Stimulated activated CD8-positive, alpha-beta memory T cell treated with anti-CD3 and anti-CD28 coated beads, Interleukin-15, amount 100 ng/mL, for 24 hours (primary cell): ENCODE measurements around the gene TAS2R14.

Experiments
- DNase-seq: peaks from one replicate; pipeline ENCODE4 v3.0.0-alpha.2; 2020; ENCODE audit warnings: low read depth

TAS2R14 gene, protein sequence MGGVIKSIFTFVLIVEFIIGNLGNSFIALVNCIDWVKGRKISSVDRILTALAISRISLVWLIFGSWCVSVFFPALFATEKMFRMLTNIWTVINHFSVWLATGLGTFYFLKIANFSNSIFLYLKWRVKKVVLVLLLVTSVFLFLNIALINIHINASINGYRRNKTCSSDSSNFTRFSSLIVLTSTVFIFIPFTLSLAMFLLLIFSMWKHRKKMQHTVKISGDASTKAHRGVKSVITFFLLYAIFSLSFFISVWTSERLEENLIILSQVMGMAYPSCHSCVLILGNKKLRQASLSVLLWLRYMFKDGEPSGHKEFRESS

DNA sequence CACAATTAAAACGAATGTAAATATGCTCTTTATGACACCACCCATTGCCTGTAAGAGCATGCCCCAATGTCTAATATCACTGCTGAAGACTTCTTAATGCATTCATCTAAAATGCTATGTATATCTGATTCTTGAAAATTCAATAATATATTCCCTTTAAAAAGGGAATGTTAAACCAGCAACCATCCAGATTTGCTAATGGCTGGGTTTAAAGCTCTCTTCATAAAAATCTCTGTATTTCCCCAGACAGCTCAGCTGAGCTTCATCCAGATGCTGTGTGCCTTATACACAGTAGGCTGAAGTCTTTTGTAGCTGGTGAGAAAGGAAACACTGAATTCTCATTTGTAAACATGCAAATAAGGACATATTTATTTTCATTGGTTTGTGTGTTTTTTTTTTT lies at the start of gene TAS2R14:
TSS of gene TAS2R14 (minus strand) at position 101 of the 400 bp plus-strand sequence. CDS start at position 45, 56 bp downstream.
- DNase-seq: no peak

DNA sequence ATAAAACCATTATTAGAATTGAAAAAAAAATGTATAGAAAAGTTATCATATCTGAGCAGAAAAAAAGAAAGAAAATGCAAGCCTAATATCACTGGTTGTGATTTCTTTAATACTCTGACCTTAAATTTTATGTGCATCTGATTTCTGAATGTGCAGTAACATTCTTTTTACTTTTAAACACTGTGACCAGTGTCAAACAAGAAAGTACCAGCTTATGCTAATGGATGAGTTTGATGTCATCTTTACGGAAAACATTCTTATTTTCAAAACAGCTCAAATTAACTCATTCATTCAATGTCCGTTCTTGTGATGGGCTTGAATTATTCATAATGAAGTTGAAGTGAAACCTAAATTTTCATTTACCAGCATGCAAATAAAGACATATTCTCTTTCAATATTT lies 47.7 kb upstream of the TAS2R14 start, which contains the start of gene TAS2R50:
TSS of gene TAS2R50 (minus strand) at position 101 of the 400 bp plus-strand sequence. CDS start at position 49, 52 bp downstream.
- DNase-seq: no peak

DNA sequence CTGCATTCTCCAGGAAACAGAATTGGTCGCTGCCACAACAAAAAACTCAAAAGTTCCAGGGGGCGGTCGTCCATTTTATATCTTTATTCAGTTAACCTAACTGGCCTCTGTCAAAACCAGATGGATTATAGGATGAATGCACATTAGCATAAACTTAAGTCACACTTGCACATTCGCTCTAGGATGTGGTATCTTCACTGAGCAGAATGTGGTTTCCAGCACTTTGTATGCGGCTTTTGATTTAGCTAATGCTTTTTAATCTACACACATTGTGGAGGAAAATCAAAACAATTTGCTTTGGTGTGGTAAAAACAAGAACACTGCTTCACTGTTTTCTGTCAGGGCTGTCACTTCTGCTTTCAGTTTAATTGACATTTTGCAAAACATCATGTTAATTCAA lies 43.2 kb upstream of the TAS2R14 start:
- no peak for DNase-seq

DNA sequence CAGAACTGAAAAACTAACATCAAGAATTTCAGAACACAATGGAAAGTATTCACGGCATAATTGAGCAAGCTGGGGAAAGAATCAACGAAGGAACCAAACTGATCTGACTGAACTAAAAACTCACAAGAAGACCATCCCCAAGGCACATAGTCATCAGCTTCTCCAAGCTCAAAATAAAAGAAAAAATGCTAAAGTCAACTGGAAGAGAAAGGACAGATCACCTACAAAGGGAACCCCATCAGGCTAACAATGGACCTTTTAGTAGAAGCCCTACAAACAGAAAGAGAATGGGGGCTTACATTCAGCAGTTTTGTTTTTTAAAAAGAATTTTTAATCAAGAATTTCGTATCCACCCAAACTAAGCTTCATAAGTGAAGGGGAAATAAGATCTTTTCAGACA lies 35.9 kb upstream of the TAS2R14 start:
- no peak for DNase-seq

DNA sequence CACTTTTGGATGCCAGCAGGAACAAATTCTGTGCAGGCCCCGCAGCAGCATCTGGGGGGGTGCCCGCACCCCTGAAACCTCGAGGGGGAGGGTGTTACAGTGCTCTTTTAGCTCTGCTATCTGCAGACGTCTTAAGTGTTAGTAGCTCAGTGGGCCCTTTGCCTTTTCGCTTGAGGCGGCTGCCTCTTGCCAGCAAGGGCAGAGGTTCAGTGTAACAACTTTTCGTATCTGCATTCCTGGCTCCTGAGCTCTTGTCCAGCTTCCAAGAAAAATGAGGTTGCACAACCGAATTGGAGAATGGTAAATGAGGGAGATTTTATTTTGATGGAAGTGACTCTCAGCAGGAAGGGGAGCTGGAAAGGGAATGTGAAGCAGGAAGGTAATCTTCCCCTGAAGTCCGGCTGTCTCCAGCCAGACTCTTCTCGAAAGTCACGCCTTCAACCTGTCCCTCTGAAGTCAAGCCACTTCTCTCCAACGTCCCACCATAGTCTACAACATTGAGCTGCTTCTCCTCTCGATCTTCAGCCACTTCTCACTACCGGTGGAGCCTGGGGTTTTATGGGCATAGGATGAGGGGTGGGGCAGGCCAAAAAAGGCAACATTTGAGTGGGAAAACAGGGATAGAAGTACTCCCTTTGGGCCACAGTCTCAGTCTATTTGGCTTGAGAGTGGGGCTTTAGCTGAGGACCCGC lies 29.8 kb upstream of the TAS2R14 start:
- DNase-seq: no peak

DNA sequence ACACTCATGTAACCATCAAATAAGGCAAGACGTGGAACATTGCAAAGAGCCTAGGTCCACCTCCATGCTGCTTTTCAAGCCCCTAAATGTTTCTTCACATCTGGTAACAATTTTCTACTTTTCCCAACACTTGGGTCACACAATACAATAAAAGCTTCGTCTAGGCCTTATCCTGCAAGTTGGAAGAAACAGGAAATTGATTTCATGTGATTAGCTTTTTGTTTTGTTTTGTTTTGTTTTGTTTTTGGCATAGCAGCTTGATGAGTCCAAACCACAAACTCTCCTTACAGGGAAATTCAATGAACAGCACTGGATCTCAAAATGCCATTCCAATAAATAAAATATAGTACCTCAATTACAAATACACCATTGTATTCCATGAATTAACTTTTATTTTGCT lies 28.3 kb upstream of the TAS2R14 start:
- DNase-seq: no peak

DNA sequence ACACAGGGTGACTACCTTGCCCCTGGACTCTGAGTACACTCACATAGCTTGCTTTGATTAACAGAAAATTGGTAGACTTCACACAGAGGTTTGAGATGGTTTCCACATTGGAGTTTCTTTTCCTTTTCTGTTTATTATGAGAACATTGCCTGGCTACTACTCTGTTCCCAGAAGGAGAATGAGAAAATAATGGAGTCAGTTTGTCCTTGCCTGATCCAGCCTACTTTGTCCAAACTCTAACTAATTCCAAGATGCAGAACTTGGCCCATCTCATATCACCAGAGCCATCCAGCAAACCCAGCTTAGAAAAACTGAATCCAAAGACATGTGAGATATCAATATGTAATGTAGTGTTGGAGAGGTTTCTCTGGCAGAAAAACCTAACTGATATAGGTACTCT lies 27.3 kb upstream of the TAS2R14 start:
- DNase-seq: no peak

DNA sequence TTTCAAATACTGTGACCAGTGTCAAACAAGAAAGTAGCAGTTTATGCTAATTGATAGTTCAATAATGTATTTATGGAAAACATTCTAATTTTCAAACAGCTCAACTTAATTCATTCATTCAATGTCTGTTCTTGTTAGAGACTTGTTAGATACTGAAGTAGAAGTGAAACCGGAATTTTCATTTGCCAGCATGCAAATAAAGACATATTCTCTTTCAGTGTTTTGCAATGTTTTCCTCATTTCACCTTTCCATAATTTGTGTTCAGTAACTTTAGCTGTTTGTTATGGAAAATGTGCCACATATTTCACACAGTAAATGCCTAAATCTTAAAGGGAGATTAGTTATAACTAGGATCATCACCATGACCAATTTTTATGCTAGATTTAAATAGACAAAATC lies 26.4 kb upstream of the TAS2R14 start:
- no peak for DNase-seq

DNA sequence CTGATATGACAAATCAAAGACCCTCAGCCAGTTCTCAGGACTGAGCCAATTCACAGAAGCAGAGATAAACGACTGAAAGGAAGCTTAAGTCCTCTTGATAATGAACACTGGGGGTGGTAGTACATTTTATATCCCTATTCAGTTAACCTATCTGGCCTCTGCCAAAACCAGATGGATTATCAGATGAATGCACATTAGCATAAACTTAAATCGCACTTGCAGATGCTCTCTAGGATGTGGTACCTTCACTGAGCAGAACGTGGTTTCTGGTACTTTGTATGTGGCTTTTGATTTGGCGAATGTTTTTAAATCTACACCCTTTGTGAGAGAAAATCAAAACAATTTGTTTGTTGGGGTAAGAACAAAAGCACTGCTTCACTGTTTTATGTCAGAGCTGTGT lies 21.1 kb upstream of the TAS2R14 start:
- DNase-seq: no peak

DNA sequence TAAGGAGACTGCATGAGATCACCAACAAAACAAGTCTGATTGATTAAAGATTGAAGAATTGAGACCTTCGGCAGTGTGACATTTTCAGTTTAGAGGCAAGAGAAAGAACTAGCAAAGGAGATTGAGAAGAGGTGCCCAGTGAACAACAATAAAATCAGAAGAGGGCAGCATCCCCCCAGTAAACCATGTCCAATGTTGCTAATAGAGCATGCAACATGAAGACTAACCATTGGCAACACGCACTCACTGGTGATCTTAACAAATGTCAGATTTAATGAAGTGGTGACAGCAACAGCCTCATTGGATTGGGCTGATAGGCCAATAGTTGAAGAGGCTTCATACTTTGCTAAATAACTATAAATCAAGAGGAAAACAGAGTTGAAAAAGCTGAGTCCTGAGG lies 20.7 kb upstream of the TAS2R14 start:
- DNase-seq: no peak

DNA sequence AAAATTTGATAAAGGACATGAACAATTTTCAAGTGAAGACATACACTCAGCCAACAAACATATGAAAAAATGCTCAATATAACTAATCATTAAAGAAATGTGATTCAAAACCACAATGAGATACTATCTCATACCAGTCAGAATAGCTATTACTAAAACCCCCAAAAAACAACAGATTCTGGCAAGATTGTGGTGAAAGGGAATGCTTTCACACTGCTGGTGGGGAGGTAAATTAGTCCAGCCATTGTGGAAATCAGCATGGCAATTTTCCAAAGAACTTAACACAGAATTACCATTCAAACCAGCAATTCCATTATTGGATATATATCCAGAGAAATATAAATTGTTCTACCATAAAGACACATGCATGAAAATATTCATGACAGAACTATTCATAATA lies 18.7 kb upstream of the TAS2R14 start:
- no peak for DNase-seq

DNA sequence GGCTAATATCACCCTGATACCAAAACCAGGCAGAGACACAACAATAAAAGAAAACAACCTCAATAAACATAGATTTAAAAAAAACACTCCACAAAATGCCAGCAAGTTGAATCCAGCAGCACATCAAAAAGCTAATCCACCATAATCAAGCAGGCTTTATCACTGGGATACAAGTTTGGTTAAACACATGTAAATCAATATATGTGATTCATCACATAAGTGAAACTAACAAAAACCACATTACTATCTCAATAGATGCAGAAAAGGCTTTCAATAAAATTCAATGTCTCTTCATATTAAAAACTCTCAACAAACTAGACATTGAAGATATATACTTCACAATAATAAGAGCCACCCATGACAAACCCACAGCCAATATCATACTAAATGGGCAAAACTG lies 17.0 kb upstream of the TAS2R14 start:
- no peak for DNase-seq

DNA sequence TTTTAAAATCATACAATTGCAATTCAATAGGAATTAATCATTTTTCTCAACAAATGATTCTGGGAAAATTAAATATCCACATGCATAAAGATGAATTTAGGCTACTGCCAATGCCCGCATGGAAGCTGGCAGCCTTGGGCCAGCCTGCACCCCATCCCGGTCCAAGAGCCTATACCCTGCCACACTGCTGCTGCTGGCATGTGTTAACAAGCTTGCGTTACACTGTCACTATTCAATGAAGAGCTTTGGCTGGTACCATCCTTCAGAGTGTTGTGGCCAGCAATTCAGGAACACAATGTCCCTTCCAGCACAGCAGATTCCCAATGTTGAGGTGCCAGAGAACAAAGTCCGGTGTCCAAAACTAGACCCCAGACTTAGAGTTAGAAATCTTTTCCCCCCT lies 13.6 kb upstream of the TAS2R14 start:
- DNase-seq: no peak

DNA sequence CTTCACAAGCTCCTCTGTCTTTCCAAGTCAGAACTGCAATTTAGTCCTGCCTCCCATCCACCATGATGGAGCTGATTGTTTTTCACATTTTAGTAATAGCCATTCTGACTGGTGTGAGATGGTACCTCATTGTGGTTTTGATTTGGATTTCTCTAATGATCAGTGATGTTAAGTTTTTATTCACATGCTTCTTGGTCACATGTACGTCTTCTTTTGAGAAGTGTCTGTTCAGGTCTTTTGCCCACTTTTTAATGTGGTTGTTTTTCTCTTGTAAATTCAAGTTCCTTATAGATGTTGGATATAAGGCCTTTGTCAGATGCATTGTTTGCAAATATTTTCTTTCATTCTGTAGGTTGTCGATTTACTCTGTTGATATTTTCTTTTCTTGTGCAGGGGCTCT lies 4.1 kb upstream of the TAS2R14 start:
- DNase-seq: no peak

DNA sequence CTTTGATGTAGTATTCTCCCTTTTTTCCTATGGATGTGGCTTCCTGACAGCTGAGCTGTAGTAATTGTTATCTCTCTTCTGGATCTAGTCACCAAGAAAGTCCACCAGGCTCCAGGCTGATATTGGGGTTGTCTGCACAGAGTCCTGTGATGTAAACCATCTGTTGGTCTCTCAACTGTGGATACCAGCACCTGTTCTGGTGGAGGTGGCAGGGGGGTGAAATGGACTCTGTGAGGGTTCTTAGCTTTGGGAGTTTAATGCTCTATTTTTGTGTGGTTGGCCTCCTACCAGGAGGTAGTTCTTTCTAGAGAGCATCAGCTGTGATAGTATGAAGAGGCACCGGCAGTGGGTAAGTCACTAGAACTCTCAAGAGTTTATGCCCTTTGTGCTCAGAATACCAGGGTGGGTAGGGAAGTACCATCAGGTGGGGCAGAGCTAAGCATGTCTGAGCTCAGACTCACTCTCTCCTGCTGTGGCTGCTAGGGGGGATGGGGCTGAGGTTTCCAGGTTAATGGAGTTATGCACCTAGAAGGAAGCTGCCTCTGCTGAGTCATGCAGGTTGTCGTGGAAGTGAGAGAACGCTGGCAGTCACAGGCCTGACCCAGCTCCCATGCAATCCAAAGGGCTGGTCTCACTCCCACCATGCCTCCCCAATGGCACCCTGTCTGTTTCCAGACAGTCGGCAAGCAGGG lies 3.0 kb upstream of the TAS2R14 start:
- DNase-seq: no peak

DNA sequence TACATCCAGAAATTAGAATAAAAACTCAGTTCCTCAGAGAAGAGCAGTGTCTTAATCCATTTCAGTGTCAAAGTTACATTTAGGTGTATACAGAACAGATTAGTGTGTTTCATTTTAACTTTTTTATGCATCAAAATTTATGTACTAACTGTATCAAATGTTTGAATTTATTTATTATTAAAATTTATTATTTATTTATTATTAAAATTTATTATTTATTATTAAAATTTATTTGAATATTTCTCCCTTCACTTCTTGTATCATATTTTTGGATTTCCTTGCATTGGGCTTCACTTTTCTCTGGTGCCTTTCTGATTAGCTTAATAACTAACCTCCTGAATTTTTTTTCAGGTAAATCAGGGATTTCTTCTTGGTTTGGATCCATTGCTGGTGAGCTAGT lies 2.3 kb upstream of the TAS2R14 start:
- DNase-seq: no peak

DNA sequence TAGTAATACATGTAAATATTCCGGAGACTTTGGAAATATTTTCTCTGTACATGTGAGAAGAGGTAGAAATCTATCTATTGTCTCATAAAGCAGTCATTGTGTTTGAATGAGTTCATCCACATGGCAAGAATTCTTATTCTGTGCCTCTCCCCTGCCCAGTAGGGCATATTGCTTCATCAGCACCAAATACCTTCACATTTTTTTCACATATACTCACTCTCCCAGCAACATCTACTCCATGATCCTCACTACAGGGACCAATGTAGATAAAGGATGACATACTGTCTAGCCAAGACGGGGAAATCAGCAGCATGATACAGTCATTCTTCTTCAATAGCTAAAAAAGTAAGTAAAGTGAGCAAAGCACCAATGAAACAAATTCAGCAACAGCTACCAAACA lies 1.3 kb upstream of the TAS2R14 start:
- no peak for DNase-seq

DNA sequence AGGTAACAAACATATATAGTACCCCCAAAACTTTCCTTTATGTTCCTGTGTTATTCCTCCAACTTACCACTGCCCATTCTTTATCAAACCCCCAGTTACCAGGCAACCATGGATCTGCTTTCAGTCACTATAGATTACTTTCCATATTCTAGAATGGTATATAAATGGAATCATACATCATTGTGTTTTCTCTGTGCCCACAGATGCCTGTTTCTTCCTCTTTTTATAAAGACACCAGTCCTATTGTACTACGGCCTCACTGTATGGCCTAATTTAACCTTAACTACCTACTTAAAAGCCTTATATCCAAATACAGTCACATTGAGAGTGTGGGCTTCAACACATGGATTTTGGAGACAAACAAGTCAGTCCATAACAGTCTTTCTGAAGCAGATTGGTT lies 2.6 kb downstream of the TAS2R14 start:
- no peak for DNase-seq

DNA sequence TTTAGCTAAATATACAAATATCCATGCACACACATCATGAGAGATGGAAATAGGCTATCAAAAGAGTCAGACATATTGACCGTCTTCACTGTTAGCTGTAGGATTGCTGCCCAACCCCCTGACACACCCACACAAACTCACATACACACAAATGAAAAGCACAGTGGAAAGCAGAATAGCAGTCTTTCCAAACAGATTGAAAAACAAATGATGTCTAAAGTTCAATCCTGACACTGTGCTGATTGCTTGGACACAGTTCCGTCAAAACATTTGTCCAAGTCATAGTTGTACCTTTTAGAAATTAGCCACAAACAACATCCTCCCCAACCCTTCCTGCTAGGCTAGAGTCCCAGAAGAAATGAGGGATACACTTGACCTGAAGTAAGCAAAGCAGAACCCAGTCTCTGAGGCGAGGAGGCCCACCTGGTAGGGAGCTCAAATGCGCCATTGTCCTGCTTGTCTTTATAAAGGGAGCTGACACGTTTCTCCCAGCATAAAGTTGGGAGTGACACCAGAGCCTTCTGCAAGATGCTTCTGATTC lies 10.2 kb downstream of the TAS2R14 start, which contains the start of gene PRH2:
TSS of gene PRH2 (plus strand) at position 491 of the 541 bp plus-strand sequence. CDS start at position 529, 38 bp downstream.
- DNase-seq: no peak

DNA sequence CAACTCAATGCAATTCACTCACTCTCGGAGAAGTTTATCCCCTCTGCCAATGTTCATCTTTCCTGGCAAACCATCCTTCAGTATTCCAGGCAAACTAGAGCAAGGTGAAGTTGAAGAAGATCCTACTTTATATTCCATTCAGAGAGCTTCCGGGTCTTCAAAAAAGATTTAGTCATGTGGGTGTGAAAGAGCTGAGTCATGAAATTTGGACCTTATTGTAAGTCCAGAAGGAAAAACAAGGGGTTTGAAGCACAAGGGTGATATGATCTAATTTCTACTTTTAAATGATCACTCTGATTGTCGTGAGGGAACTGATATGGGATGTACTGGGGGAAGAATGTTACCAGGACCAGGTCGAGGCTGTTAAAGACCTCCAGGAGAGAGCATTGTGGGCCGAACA lies 12.8 kb downstream of the TAS2R14 start:
- DNase-seq: no peak

DNA sequence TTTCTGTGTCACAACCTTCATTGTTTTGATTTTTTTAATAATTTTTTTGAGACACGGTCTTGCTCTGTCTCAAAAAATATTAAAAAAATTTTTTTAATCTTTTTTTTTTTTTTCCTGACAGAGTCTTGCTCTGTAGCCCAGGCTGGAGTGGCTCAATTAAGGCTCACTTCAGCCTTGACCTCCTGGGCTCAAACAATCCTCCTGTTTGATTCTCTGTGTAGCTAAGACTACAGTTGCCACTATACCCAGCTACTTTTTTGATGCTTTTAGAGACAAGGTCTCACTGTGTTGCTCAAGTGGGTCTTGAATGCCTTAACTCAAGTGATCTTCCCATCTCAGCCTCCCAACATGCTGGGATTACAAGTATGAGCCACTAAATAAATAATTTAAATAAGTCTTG lies 19.3 kb downstream of the TAS2R14 start:
- no peak for DNase-seq

DNA sequence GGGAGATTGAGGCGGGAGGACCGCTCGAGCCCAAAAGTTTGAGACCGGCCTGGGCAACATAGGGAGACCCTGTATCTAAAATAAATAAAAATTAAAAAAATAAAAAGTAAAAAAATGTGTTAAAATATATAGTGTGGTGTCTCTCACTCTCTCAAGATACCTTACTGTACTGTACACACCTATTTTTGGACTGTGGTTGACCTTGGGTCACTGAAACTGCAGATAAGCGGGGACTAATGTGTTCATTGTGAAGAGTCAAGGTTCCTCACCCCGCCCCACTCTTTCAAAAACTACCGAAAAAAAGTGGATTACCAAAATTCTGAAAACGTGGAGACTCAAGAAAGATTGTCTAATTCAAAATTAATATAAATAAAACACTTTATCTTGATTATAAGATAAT lies 28.7 kb downstream of the TAS2R14 start:
- DNase-seq: no peak

DNA sequence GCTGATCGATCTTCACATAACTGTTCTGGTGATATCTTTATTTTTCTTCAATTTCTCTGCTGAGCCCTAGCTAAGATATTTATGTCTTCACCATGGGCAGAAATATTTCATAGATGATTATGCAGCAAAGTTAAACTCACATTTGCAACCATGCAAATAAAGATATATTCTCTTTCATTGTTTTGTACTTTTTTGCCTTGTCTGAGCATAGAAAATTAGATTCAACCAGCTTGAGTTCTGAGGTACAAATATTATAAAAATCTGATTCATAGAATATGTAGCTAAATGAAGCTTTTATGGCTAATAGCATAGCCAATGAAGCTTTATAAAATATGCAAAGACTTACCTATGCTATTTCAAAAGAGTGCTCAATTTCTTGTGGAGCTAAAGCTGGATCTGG lies 29.6 kb downstream of the TAS2R14 start, which contains the start of gene TAS2R13:
TSS of gene TAS2R13 (minus strand) at position 101 of the 400 bp plus-strand sequence. CDS start 264 bp downstream, outside the sequence.
- no peak for DNase-seq
